ENCODE results near the gene MPZ. TPM values are rescaled to one million over a fixed set of nuclear protein-coding genes. Genes with fewer than 3 reads are reported as not detected.

The MPZ gene
- total and polyA plus RNA-seq, 10 of the 15 experiments (the other 5 are each of a cell fraction or from before 2014, with no cell fraction given) = 0.09 to 6.9 (median 4.7) TPM

GRCh38 chr1:161314201-161314981 lies 4.6 kb upstream of the MPZ start, which contains the start of gene SDHC (continued):
- TF ChIP-seq RBBP5 (conservative IDR thresholded peaks at IDR 0.05) (no peak), ZNF622 (IDR thresholded peaks at IDR 0.05) (no peak), IRF3 (IDR thresholded peaks at IDR 0.05) (no peak), EP300 (IDR thresholded peaks at IDR 0.05; ENCODE audit: borderline replicate concordance in 1 of 2, control insufficient read depth in 1 of 2, low read depth in 2 of 2, low read length in 2 of 2) (no peak), GABPA (IDR thresholded peaks at IDR 0.05; ENCODE audit: low read depth) (peak; percentile 89), PML (IDR thresholded peaks at IDR 0.05; ENCODE audit: low read length) (peak; percentile 81), RUNX3 (IDR thresholded peaks at IDR 0.05; ENCODE audit: low read length) (no peak), SMC3 (IDR thresholded peaks at IDR 0.05; ENCODE audit: borderline replicate concordance, low read length) (no peak), TCF12 (IDR thresholded peaks at IDR 0.05; ENCODE audit: low read depth, low read length) (no peak), FOXK2 (IDR thresholded peaks at IDR 0.05) (no peak), SMAD5 (IDR thresholded peaks at IDR 0.05; ENCODE audit: low read depth) (peak; percentile 65), IRF5 (IDR thresholded peaks at IDR 0.05; ENCODE audit: borderline replicate concordance) (no peak), MTA3 (IDR thresholded peaks at IDR 0.05; ENCODE audit: borderline replicate concordance, low read length) (no peak), E2F8 (IDR thresholded peaks at IDR 0.05; ENCODE audit: low read depth, partially characterized antibody) (peak; percentile 26), EGR1 (IDR thresholded peaks at IDR 0.05; ENCODE audit: borderline replicate concordance in 1 of 2, low read depth in 2 of 2, low read length in 2 of 2) (peak in 1 of 2 experiments; percentile 53; a peak in 2 of 3 replicates), RELB (IDR thresholded peaks at IDR 0.05; ENCODE audit: low read depth) (peak; percentile 97), MXI1 (IDR thresholded peaks at IDR 0.05; ENCODE audit: low read depth, low read length) (no peak), MYC (IDR thresholded peaks at IDR 0.05; ENCODE audit: insufficient read depth, insufficient read length, insufficient replicate concordance, low read length, severe bottlenecking) (no peak), ESRRA (IDR thresholded peaks at IDR 0.05; ENCODE audit: low read length) (no peak), HDAC2 (IDR thresholded peaks at IDR 0.05) (no peak), ZNF217 (IDR thresholded peaks at IDR 0.05) (no peak), NR2C2 (IDR thresholded peaks at IDR 0.05; ENCODE audit: borderline replicate concordance, control insufficient read depth, insufficient read length, low read depth) (no peak)
